Measurements from ENCODE around the gene MRPL12.

Gene MRPL12

DNA sequence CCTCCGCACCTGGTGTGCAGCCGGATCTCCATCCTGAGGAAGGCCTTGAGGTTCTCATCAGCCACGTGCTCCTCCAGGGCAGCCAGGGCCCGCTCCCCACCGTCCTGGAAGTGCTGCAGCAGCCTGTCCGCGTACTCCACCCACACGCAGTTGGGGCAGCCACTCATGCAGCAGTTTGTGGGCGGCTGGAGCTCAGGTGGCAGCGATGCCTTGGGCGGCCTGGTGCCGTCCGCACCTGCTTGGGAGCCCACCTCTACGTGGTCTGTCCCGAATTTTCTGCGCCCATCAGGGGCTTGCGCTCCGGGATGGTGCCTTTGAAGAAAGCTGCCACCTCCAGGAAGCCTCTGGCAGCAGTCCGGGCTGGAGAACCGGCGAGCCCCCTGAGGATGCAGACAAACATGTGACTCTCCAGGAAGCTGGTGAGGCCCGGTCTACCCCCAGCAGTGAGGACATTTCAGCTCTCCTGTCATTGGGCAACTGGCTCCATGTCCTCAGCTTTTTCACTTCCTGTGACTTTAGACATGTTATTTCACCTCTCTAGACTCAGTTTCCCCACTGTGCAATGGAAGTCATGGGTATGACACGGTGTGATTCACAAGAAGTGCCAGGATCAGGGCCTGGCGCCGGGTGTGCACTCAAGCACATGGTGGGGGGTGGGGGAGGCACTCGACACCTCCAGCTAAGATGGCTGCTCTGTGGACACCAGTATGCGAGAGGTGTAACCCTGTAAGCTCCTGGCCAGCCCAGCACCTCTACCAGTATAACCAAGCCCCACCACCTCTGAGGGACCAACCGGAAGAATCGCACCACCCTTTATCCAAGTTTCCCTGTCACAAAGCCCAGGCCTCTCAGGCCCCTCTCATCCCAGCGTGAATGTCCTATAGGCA lies 37.7 kb upstream of the MRPL12 start (continued):
- TF ChIP-seq, protein P1, sequence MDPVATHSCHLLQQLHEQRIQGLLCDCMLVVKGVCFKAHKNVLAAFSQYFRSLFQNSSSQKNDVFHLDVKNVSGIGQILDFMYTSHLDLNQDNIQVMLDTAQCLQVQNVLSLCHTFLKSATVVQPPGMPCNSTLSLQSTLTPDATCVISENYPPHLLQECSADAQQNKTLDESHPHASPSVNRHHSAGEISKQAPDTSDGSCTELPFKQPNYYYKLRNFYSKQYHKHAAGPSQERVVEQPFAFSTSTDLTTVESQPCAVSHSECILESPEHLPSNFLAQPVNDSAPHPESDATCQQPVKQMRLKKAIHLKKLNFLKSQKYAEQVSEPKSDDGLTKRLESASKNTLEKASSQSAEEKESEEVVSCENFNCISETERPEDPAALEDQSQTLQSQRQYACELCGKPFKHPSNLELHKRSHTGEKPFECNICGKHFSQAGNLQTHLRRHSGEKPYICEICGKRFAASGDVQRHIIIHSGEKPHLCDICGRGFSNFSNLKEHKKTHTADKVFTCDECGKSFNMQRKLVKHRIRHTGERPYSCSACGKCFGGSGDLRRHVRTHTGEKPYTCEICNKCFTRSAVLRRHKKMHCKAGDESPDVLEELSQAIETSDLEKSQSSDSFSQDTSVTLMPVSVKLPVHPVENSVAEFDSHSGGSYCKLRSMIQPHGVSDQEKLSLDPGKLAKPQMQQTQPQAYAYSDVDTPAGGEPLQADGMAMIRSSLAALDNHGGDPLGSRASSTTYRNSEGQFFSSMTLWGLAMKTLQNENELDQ (tag by site-specific recombination; IDR thresholded peaks at IDR 0.05; ENCODE audit: low read depth), result no peak

DNA sequence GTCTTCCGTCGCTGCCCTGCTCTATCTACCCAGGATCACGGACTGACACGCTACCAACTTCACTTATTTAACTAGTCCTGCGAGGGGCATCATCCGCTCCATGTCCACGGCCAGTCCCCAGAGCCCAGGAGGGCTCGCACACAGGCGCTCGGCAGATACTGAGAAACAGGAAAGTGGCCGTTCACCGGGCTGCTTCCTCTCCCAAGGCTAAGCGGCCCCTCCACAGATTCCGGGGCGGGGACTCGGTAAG lies 37.1 kb upstream of the MRPL12 start:
- Histone ChIP-seq H3K27ac (ENCODE audit: extremely low read depth, low read depth, low read length) (peak overlapping the region; percentile 90), H3K9me3 (ENCODE audit: control insufficient read depth, insufficient read depth, low read depth, low read length) (no peaks in the 10 kb centered on the region), H3K4me1 (ENCODE audit: control insufficient read depth, insufficient read depth, low read length) (peaks cover 5% of the 10 kb centered on the region; the same call in 1 of the 2 replicates), H3K4me3 (ENCODE audit: low read depth, low read length) (peak overlapping the region; percentile 88), H3K36me3 (ENCODE audit: control insufficient read depth in 2 of 2, insufficient read depth in 1 of 2, low read length in 2 of 2) (peaks cover 26 to 49% of the 10 kb centered on the region in 2 experiments; a peak in 2 of 3 replicates)
- CTCF ChIA-PET, result interaction anchor here (1.0 kb wide), 1 partner anchor 10 kb away, joined by 6 read pairs; no protein-coding TSS in a partner anchor
- TF ChIP-seq ZNF660 (tag by site-specific recombination; IDR thresholded peaks at IDR 0.05) (no peak), ZBTB17 (tag by site-specific recombination; IDR thresholded peaks at IDR 0.05) (0 out of 2 replicates have a peak, but pooled peaks have one; percentile 37)
- POLR2A ChIA-PET, result interaction anchor here (1.0 to 2.1 kb wide), 13 partner anchors 8 to 443 kb away, joined by 3 to 28 read pairs (median 5); partner anchors contain the start of genes ACTG1, ARL16, CEP131 and FAAP100

DNA sequence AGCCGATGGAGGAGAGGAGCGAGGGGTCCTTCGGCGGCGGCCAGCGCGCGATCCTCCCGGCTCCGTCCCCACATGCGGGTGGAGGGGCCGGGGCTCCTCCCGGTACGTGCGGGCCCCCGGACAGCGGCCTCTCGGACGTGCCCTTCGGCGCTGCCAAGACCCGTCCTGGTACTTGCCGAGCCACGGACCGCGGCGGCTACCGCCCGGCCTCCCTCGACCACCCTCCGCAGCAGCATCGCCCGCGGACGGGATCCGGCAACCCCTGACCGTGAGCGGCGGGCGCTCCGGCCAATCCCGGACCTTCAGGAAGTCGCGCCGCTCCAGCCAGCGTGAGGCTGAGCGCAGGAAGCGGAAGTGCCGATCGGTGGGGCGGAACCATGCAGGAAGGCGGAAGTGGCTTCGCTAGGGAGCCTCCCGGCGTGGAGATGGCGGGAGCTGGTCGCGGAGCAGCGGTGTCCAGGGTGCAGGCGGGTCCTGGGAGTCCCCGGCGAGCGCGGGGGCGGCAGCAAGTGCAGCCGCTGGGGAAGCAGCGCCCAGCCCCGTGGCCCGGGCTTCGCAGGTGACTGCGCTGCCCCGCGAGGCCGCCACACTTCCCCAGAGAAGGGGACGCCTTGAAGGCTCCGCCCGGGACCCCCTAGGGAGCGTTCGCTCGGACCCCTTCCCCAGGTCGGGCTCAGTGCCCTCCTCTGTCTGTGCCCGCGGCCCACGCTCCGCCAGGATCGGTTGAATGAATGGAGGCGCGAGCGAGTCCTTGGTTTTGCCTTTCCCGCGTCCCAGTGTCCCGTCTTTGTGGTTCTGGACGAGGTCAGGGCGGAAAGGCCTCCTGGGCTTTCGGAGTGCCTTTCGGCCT lies 36.6 kb upstream of the MRPL12 start, which contains the start of the genes CCDC137 and OXLD1:
TSS of gene CCDC137 (plus strand) at position 396 of the 850 bp plus-strand sequence. CDS start at position 426, 30 bp downstream.
TSS of gene OXLD1 (minus strand) at position 264 of the 850 bp plus-strand sequence. CDS start at position 236, 28 bp downstream.
- Histone ChIP-seq H3K4me3 (ENCODE audit: low read depth, low read length) (peak within 1 kb of the TSS; percentile 88), H3K36me3 (ENCODE audit: control insufficient read depth in 2 of 2, insufficient read depth in 1 of 2, low read length in 2 of 2) (peaks cover 26 to 54% of the 10 kb centered on the region in 2 experiments; a peak in 2 of 3 replicates), H3K4me1 (ENCODE audit: control insufficient read depth, insufficient read depth, low read length) (peaks cover 5% of the 10 kb centered on the region; the same call in 1 of the 2 replicates), H3K9me3 (ENCODE audit: control insufficient read depth, insufficient read depth, low read depth, low read length) (no peaks in the 10 kb centered on the region), H3K27ac (ENCODE audit: extremely low read depth, low read depth, low read length) (peak within 1 kb of the TSS; percentile 90)
- ChIA-PET POLR2A (interaction anchor here (0.6 to 2.1 kb wide), 19 partner anchors 8 to 444 kb away, joined by 3 to 28 read pairs (median 4); partner anchors contain the start of genes ACTG1, ARL16, CEP131 and FAAP100), CTCF (interaction anchor here (0.6 kb wide), 1 partner anchor 156 kb away, joined by 4 read pairs; no protein-coding TSS in a partner anchor)
- peak; percentile 35; the same call in 1 of the 2 replicates for TF ChIP-seq ZNF423 (tag by site-specific recombination; IDR thresholded peaks at IDR 0.05)
- TF ChIP-seq SCRT1 (tag by site-specific recombination; IDR thresholded peaks at IDR 0.05; ENCODE audit: borderline replicate concordance), result no peak
- no peak for TF ChIP-seq ZNF521 (tag by site-specific recombination; IDR thresholded peaks at IDR 0.05)
- TF ChIP-seq ZNF274 (IDR thresholded peaks at IDR 0.05; ENCODE audit: low read length), result no peak
- TF ChIP-seq ZNF274 (tag by site-specific recombination; IDR thresholded peaks at IDR 0.05; ENCODE audit: borderline replicate concordance), result no peak
- TF ChIP-seq, protein P2, sequence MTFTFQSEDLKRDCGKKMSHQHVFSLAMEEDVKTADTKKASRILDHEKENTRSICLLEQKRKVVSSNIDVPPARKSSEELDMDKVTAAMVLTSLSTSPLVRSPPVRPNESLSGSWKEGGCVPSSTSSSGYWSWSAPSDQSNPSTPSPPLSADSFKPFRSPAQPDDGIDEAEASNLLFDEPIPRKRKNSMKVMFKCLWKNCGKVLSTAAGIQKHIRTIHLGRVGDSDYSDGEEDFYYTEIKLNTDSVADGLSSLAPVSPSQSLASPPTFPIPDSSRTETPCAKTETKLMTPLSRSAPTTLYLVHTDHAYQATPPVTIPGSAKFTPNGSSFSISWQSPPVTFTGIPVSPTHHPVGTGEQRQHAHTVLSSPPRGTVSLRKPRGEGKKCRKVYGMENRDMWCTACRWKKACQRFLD (tag by site-specific recombination; IDR thresholded peaks at IDR 0.05), result no peak
- TF ChIP-seq TRIM28 (IDR thresholded peaks at IDR 0.05; ENCODE audit: borderline replicate concordance, low read length), result no peak
- no peak for TF ChIP-seq ZNF112 (tag by site-specific recombination; IDR thresholded peaks at IDR 0.05)
- no peak for TF ChIP-seq ZNF19 (tag by site-specific recombination; IDR thresholded peaks at IDR 0.05; ENCODE audit: low read depth)
- 0 out of 2 replicates have a peak, but pooled peaks have one; percentile 33 for TF ChIP-seq ZSCAN23 (tag by site-specific recombination; IDR thresholded peaks at IDR 0.05)
- TF ChIP-seq, protein P3, sequence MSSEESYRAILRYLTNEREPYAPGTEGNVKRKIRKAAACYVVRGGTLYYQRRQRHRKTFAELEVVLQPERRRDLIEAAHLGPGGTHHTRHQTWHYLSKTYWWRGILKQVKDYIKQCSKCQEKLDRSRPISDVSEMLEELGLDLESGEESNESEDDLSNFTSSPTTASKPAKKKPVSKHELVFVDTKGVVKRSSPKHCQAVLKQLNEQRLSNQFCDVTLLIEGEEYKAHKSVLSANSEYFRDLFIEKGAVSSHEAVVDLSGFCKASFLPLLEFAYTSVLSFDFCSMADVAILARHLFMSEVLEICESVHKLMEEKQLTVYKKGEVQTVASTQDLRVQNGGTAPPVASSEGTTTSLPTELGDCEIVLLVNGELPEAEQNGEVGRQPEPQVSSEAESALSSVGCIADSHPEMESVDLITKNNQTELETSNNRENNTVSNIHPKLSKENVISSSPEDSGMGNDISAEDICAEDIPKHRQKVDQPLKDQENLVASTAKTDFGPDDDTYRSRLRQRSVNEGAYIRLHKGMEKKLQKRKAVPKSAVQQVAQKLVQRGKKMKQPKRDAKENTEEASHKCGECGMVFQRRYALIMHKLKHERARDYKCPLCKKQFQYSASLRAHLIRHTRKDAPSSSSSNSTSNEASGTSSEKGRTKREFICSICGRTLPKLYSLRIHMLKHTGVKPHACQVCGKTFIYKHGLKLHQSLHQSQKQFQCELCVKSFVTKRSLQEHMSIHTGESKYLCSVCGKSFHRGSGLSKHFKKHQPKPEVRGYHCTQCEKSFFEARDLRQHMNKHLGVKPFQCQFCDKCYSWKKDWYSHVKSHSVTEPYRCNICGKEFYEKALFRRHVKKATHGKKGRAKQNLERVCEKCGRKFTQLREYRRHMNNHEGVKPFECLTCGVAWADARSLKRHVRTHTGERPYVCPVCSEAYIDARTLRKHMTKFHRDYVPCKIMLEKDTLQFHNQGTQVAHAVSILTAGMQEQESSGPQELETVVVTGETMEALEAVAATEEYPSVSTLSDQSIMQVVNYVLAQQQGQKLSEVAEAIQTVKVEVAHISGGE (tag by site-specific recombination; conservative IDR thresholded peaks at IDR 0.05; ENCODE audit: low read depth), result peak; percentile 93
- TF ChIP-seq, protein P4, sequence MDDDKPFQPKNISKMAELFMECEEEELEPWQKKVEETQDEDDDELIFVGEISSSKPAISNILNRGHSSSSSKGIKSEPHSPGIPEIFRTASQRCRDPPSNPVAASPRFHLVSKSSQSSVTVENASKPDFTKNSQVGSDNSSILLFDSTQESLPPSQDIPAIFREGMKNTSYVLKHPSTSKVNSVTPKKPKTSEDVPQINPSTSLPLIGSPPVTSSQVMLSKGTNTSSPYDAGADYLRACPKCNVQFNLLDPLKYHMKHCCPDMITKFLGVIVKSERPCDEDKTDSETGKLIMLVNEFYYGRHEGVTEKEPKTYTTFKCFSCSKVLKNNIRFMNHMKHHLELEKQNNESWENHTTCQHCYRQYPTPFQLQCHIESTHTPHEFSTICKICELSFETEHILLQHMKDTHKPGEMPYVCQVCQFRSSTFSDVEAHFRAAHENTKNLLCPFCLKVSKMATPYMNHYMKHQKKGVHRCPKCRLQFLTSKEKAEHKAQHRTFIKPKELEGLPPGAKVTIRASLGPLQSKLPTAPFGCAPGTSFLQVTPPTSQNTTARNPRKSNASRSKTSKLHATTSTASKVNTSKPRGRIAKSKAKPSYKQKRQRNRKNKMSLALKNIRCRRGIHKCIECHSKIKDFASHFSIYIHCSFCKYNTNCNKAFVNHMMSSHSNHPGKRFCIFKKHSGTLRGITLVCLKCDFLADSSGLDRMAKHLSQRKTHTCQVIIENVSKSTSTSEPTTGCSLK (tag by site-specific recombination; IDR thresholded peaks at IDR 0.05), result no peak
- TF ChIP-seq ZFP37 (tag by site-specific recombination; IDR thresholded peaks at IDR 0.05), result no peak
- peak; percentile 62; the same call in 1 of the 2 replicates for TF ChIP-seq KLF8 (tag by site-specific recombination; IDR thresholded peaks at IDR 0.05)
- TF ChIP-seq, protein P5, sequence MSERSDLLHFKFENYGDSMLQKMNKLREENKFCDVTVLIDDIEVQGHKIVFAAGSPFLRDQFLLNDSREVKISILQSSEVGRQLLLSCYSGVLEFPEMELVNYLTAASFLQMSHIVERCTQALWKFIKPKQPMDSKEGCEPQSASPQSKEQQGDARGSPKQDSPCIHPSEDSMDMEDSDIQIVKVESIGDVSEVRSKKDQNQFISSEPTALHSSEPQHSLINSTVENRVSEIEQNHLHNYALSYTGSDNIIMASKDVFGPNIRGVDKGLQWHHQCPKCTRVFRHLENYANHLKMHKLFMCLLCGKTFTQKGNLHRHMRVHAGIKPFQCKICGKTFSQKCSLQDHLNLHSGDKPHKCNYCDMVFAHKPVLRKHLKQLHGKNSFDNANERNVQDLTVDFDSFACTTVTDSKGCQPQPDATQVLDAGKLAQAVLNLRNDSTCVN (tag by site-specific recombination; optimal IDR thresholded peaks at IDR 0.05), result peak; percentile 71
- TF ChIP-seq ZNF629 (tag by site-specific recombination; IDR thresholded peaks at IDR 0.05), result peak; percentile 45; the same call in 1 of the 2 replicates

Measured in HEK293 (cell line).